Mucosa of gallbladder (tissue), 1 donor: ENCODE measurements around the gene FTCD. TPM values are rescaled to one million over a fixed set of nuclear protein-coding genes. Genes with fewer than 3 reads are reported as not detected.

Source experiments
- DNase-seq: peaks from one replicate; pipeline ENCODE4 v3.0.0-alpha.2; 2020; ENCODE audit warnings: low spot score
- total RNA-seq: library from RNA; stranded (reverse); gene quantifications from one replicate; pipeline ENCODE4 v1.2.1, GENCODE V29; 2021
- donor health status: DM: no; HTN: no; CAD: no.

Gene FTCD
- total RNA-seq, 1 donor from 2014 or later, result 1.3 TPM

DNA sequence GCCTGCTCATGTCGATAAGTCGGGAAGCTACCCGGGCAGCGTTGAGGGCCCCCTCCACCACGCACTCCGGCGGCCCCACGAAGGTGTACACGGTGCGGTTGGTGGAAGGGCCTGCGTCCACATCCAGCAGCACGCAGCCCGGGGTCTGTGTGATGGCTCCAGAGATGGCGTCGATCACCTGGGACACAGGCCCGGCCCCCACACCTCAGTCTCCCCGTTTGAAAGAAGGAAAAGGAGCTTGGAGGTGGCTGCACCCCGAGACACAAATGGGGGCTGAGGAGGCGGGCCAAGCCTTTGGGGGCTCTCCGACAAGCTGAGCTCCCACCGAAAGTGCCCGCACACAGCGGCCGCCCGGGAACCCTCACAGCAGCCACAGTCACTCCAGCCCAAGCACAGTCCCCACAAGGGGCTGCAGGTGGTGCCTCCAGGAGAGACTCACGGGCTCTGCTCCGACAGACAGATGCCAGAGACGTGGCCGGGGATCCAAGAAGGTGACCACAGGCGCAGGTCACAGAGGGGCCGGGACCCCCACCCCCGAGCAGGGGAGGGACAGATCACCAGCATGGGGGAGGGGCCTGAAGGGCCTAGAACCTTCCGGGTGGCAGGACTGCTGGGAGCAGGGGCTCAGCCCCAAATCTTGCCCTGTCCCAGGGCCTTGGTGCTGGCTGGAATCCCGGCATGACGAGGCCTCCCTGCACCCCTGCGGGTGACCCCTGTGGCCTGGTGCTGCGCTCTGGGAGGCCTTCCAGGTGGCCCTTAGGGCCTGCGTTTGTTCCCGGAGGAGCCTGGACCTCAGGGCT is 1.0 kb downstream of the FTCD start:
- DNase-seq, result no peak

DNA sequence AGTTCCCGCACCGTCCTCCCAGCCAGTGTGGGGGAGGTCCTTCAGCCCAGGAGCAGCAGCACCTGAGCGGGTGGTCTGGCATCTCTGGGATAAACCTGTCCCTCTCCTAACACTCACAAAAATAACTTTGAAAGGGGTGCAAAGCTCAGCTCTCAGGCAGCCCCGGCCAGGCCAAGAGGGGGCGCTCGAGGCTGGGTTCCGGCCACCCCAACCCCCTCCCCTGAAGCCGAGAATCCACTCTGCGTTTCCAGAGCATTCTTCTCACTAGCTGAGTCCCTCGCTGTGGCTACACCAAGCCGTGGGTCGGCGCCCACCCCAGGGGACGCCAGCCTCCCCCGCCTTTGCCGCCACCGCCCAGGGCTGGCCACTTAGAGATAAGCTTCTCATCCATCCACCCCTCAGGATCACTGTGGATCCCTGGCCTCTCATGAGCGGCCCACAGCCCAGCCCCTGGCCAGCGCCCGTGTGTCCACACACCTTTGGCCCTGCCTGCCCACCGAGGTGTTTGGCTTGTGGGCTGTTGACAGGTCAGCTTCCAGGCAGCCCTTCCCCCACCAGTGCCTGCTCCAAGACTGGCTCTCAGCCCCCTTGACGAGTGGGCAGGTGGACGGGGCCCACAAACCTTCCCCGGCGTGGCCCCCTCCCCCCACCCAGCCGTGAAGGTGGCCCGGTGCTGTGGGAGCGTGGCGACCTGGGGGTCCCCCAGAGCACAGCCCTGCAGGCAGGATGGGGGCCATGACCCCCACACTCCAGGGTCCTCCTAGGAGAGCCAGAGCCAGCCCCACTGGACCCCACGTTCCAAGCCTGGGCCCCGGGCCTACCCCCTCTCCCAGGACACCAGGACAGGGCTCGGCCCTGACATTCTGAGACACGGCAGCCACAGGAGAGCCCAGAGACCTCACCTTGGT is 1.9 kb downstream of the FTCD start:
- DNase-seq, result peak; percentile 40

- no peak for DNase-seq
Observed at GRCh38 chr21:46152927-46153246, 2.5 kb downstream of the FTCD start.

GRCh38 chr21:46151989-46152926 is 3.1 kb downstream of the FTCD start:
- DNase-seq, result no peak

- DNase-seq, result no peak
Observed at GRCh38 chr21:46151261-46151988, 4.0 kb downstream of the FTCD start.

- no peak for DNase-seq
Observed at GRCh38 chr21:46150491-46151121, 4.8 kb downstream of the FTCD start.

DNA sequence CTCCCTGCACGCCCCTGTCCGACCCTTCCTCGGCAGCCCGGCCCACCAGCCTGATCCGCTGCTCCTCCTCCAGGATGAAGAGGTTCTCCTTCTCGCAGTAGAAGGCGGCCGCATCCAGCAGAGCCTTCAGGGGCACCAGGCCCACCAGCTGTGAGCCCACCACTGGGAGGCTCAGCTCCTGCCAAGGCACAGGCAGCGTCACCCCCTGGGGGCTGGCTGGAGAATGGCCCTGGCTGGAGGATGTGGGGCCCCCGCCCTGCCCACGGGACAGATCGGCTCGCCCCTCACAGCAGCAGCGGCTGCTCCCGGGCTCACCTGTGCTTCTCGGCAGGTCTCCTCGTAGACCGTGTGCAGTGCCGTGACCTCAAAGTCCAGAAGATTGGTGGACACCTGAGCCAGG is 5.3 kb downstream of the FTCD start:
- DNase-seq, result no peak

- no peak for DNase-seq
Observed at GRCh38 chr21:46149205-46149901, 6.0 kb downstream of the FTCD start.

DNA sequence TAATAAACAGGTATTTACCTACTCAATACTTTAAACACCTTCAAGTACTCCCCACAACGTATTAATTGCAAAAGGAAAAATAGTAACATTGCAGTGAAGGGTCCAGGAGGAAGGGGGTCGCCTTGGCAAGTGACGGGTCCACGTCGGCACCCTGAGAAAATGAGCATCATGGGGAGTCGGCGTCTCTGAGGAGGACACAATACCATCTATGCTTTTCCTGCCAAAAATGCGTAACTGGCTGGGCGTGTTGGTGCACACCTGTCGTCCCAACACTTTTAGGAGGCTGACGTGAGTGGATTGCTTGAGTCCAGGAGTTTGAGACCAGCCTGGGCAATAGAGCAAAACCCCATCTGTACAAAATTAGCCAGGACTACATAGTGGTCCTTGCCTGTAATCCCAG is 7.3 kb downstream of the FTCD start:
- no peak for DNase-seq

DNA sequence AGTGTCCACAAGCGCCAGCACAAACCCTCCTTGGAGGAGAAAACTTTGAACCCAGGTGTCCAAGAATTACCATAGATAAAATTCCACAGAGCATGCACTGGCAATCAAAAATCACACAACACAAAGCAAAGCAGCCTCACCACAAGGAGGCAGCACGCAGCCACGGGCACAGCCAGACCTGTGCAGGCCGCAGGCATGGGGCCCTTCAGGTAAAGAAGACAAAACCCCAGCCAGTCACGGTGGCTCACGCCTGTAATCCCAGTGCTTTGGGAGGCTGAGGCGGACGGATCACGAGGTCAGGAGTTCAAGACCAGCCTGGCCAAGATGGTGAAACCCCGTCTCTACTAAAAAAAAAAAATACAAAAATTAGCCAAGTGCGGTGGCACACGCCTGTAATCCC is 8.0 kb downstream of the FTCD start:
- peak; percentile 38 for DNase-seq

GRCh38 chr21:46146856-46147255 is 8.5 kb downstream of the FTCD start:
- DNase-seq, result no peak

DNA sequence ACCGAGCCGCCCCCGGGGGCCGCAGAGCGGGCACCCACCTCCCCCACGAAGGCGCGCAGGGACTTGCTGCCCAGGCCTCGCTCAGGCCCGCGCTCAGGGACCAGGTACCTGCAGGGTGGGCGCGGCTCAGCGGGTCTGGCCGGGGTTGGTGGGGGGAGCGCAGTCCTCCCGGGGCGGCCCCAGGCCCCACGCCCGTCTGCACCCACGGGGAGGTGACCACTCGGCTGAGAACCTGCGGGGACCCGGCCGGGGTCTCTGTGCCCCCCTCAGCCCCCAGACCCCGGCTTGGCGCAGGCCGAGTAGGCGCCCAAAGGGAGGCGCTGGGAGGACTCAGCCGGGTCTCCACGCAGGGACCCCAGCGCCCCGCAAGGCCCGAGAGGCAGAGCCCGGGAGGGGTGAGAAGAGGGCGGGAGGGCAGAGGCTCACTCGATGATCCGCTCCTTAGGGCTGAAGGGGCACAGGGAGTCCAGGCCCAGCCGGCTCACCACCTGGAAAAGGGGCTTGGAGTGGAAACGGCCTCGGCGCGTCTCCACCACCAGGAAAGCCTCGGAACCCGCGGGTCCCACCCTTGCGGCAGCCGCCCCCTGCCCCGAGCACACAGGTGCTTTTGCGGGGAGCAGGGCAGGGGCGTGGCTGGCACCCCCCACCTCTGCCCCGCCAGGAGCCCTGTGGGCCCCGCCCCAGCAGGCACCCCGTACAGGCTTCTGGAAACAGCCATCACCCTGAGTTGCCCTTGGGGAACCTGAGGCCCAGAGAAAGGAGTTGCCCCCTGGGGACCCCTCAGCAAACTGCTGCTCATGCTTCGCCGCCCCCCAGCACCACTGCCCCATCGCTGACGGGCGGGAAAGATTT is 9.3 kb downstream of the FTCD start:
- no peak for DNase-seq

DNA sequence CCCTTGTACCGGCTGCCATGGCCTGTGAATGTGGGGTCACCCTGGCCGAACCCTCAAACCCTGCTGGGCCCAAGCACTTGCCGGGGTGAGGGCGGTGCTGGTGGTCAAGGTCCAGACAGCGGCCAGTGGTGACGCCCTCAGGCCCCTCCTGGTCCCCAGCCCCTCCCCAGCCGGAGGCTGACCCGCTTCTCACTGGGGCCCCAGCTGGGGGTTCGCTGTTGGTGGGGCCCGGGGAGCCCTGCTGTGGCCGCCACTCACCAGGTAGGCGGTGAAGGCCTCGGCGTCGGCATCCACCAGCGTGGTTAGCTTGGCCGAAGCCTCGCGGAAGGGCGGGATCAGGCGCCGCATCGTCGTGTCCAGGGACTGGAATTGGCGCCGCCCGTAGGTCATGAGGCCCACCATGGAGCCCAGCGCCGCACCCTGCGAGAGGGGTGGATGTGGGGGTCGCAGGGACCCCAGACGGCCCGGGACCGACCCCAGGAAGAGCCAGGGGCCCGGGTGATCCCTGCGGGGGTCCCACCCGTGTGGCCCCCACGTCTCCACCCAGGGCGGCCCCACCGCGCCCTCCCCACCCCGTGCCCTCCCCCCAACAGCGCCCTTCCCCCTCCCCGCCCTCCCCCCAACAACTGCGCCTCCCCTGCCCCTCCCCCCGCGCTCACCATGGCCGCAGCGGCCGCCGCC is 10.1 kb downstream of the FTCD start:
- DNase-seq, result no peak

- no peak for DNase-seq
Observed at GRCh38 chr21:46144464-46145070, 10.8 kb downstream of the FTCD start.

DNA sequence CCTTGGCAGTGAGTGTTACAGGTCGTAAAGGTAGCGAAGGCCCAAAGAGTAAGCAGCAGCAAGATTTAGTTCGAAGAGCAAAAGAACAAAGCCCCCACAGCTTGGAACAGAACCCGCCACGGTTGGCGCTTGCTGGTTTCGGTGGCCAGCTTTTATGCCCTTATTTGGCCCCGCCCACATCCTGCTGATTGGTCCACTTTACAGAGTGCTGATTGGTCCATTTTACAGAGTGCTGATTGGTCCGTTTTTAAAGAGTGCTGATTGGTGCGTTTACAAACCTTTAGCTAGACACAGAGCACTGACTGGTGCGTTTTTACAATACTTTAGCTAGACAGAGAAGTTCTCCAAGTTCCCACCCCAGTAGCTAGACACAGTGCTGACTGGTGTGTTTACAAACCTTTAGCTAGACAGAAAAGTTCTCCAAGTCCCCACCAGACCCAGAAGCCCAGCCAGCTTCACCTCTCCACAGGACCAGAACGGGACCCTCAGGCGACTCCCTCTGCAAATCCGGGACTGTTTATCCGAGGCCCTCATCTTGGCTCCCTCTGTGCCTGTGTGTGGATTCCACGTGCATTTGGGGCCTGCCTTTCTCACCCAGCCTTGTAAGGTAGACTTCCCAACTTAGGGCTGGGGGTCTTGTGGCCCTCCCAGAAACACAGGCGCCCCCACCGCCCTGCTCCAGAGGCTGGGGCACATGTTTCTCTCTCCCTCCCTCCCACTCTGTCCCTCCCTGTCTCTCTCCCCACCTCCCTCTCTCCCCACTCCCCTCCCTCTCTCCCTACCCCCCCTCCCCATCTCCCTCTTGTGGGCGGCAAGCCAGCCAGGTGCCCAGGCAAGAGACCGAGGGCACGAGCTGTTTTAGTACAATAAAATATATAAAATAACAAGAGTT is 12.6 kb downstream of the FTCD start:
- no peak for DNase-seq

DNA sequence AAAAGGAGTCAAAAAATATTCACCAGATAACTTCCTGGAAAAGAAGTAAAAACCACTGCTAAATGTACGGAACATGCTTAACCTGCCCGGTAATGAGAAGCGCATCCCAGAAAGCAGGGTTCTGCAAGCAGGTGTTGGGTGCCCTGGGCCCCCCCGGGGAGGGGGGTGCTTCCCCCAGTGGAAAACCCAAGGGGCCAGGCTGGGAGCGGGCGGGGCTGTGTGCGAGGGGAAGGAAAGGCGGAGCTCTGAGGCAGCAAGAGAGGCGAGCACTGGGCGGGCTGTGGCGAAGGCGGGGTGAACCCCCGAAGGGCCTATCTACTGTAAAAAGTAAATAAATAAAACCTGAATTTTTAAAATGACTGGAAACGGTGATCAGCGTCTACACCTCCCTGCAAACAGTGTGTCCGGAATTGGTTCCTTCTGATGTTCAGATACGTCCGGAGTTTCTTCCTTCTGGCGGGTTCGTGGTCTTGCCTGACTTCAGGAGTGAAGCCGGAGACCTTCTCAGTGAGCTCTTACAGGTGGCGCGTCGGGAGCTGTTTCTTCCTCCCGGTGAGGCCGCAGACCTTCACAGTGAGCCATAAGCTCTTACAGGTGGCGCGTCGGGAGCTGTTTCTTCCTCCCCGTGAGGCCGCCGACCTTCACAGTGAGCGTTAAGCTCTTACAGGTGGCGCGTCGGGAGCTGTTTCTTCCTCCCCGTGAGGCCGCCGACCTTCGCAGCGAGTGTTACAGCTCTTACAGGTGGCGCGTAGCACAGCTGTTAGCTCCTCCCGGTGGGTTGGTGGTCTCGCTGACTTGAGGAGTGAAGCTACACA is 13.4 kb downstream of the FTCD start:
- no peak for DNase-seq
